Trophoblast cell (in vitro differentiated cells and primary cell): Measurements from ENCODE around the gene PTCD1.
"Not testable (repeated sequence)": the region's sequence is repeated elsewhere in the genome, so short reads cannot be mapped to it uniquely, and the experiment has no call there.

ENCODE experiments used
- DNase-seq, 2 donors: peaks; one replicate each; pipeline ENCODE4 v3.0.0-alpha.2; 2016
- H2AFZ ChIP-seq: 2 replicates; pipeline ENCODE4 v1.6.1; 2013; ENCODE audit warnings: low read length, moderate library complexity, mild to moderate bottlenecking; ENCODE audit not compliant: insufficient read depth, poor library complexity
- H2AK5ac ChIP-seq: 2 replicates; pipeline ENCODE4 v1.6.1; 2013; ENCODE audit warnings: mild to moderate bottlenecking, low read length
- H2BK120ac ChIP-seq: 2 replicates; pipeline ENCODE4 v1.6.1; 2013; ENCODE audit warnings: low read length, mild to moderate bottlenecking, moderate library complexity; ENCODE audit not compliant: insufficient read depth, poor library complexity
- H2BK12ac ChIP-seq: 2 replicates; pipeline ENCODE4 v1.6.1; 2013; ENCODE audit warnings: mild to moderate bottlenecking, low read length, moderate library complexity
- H2BK5ac ChIP-seq: 2 replicates; pipeline ENCODE4 v1.6.1; 2013; ENCODE audit warnings: low read length, low read depth, moderate library complexity, mild to moderate bottlenecking; ENCODE audit not compliant: poor library complexity
- H3K14ac ChIP-seq: 2 replicates; pipeline ENCODE4 v1.6.1; 2013; ENCODE audit warnings: mild to moderate bottlenecking, low read length
- H3K18ac ChIP-seq: 2 replicates; pipeline ENCODE4 v1.6.1; 2013; ENCODE audit warnings: mild to moderate bottlenecking, low read length
- H3K23ac ChIP-seq: 2 replicates; pipeline ENCODE4 v1.6.1; 2013; ENCODE audit warnings: low read length
- H3K27ac ChIP-seq: 2 replicates; pipeline ENCODE4 v1.5.1; 2013; ENCODE audit warnings: low read depth, mild to moderate bottlenecking, inconsistent platforms, low read length, moderate library complexity
- H3K27me3 ChIP-seq: 2 replicates; pipeline ENCODE4 v1.6.1; 2013; ENCODE audit warnings: inconsistent platforms, mild to moderate bottlenecking, low read length, moderate library complexity; ENCODE audit not compliant: insufficient read depth
- H3K36me3 ChIP-seq, 2 experiments: 1 replicate in 1 of 2; 2 replicates in 1 of 2; pipeline ENCODE4 v1.6.1; 2013; ENCODE audit warnings: low read length in 2 of 2, mild to moderate bottlenecking in 2 of 2, moderate library complexity in 1 of 2; ENCODE audit not compliant: insufficient read depth in 2 of 2, control insufficient read depth in 1 of 2
- H3K4ac ChIP-seq: 2 replicates; pipeline ENCODE4 v1.6.1; 2013; ENCODE audit warnings: low read depth, mild to moderate bottlenecking, low read length, moderate library complexity
- H3K4me1 ChIP-seq, 2 experiments: 1 replicate in 1 of 2; 2 replicates in 1 of 2; pipeline ENCODE4 v1.6.1; 2013; ENCODE audit warnings: low read length in 2 of 2, mild to moderate bottlenecking in 2 of 2, moderate library complexity in 1 of 2; ENCODE audit not compliant: insufficient read depth in 2 of 2, control insufficient read depth in 1 of 2
- H3K4me2 ChIP-seq: 2 replicates; pipeline ENCODE4 v1.6.1; 2013; ENCODE audit warnings: inconsistent platforms, mild to moderate bottlenecking, low read length, moderate library complexity
- H3K4me3 ChIP-seq: 2 replicates; pipeline ENCODE4 v1.5.1; 2013; ENCODE audit warnings: mild to moderate bottlenecking, low read depth, low read length, inconsistent platforms
- H3K79me1 ChIP-seq: one replicate; pipeline ENCODE4 v1.6.1; 2013; ENCODE audit warnings: low read length
- H3K79me2 ChIP-seq: 2 replicates; pipeline ENCODE4 v1.6.1; 2013; ENCODE audit warnings: low read length, mild to moderate bottlenecking; ENCODE audit not compliant: control insufficient read depth, insufficient read depth, poor library complexity
- H3K9ac ChIP-seq: 2 replicates; pipeline ENCODE4 v1.6.1; 2013; ENCODE audit warnings: mild to moderate bottlenecking, low read length
- H3K9me3 ChIP-seq: 2 replicates; pipeline ENCODE4 v1.6.1; 2013; ENCODE audit warnings: low read depth, mild to moderate bottlenecking, control low read depth, inconsistent platforms, low read length; ENCODE audit not compliant: insufficient read depth
- H4K12ac ChIP-seq: 2 replicates; pipeline ENCODE4 v1.6.1; 2013; ENCODE audit warnings: low read depth, mild to moderate bottlenecking, low read length, moderate library complexity
- H4K8ac ChIP-seq: 2 replicates; pipeline ENCODE4 v1.6.1; 2013; ENCODE audit warnings: low read depth, mild to moderate bottlenecking, low read length, moderate library complexity
- H4K91ac ChIP-seq: one replicate; pipeline ENCODE4 v1.6.1; 2013; ENCODE audit warnings: low read depth, mild to moderate bottlenecking, low read length, moderate library complexity
- WGBS: extraction: QIAGEN DNeasy Blood & Tissue Kit; methylation state at CpG from one replicate; pipeline ENCODE4 v1.1.7; 2013; ENCODE audit warnings: missing lambda C conversion rate; ENCODE audit not compliant: insufficient read length, insufficient coverage; ENCODE audit errors: extremely low coverage; 5-methylcytosine and 5-hydroxymethylcytosine counted together

The PTCD1 gene

DNA sequence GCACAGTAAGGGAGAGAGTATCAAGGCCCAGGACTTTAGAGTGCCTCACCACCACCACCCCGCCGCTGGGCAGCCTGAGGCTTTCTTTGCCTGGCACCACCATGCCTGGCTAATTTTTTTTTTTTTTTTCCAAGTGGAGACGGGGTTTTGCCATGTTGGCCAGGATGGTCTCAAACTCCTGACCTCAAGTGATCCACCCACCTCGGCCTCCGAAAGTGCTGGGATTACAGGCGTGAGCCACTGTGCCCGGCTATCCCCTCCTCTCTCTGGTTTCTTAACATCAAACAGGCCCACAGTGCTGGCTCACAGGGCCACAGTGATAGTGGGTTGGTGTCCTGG is 58.9 kb downstream of the PTCD1 start:
- peaks cover 9 to 11% of the 10 kb centered on the region in 2 experiments for H3K4me1 ChIP-seq
- H4K8ac ChIP-seq, H2AFZ ChIP-seq, H3K23ac ChIP-seq, H3K9me3 ChIP-seq, H3K4me3 ChIP-seq, H3K79me2 ChIP-seq, H3K27me3 ChIP-seq, H4K91ac ChIP-seq, H3K4me2 ChIP-seq, DNase-seq, H2AK5ac ChIP-seq, H3K9ac ChIP-seq: not testable (repeated sequence)
- peak overlapping the region; percentile 68 for H2BK120ac ChIP-seq
- peak overlapping the region; percentile 38 for H3K18ac ChIP-seq
- H2BK5ac ChIP-seq: peak overlapping the region; percentile 26
- WGBS: no CpG with 5 or more reads among the region's 7 CpGs
- H4K12ac ChIP-seq: peak overlapping the region; percentile 46
- H3K36me3 ChIP-seq: peaks cover 31 to 35% of the 10 kb centered on the region in 2 experiments
- peak overlapping the region; percentile 72 for H3K4ac ChIP-seq
- peaks cover 11% of the 10 kb centered on the region for H3K79me1 ChIP-seq
- H3K14ac ChIP-seq: peak overlapping the region; percentile 17
- H2BK12ac ChIP-seq: peak overlapping the region; percentile 17
- H3K27ac ChIP-seq: peak overlapping the region; percentile 50

DNA sequence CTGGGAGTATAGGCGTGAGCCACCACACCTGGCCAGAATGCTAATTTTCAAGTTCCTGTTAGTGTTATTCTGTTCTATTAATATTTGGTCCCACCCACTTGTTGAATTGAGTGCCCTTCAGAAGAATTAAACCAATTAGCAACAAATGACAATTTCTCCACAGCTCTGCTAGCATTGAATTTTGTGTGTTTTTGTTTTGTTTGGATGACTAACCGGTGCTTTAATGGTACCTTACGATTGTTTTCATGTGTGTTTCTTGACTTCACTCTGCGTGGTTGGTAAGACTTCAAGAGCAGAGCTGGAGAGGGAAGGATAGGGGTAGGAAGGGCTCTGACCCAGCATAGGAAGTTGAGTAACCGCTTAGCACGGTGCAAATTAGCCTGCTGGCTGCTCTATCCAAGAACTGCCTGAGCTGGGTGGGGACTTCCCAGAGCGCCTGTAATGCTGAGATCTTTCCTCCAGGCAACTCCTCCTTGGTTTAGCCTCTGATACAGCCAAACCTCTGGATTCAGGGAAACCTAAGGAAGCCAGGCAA is 59.5 kb downstream of the PTCD1 start:
- Histone ChIP-seq H3K79me1 (peaks cover 15% of the 10 kb centered on the region), H4K91ac (no peak overlapping the region), H3K9ac (no peak overlapping the region), H3K4me2 (no peak overlapping the region), H3K27me3 (no peaks in the 10 kb centered on the region), H4K12ac (no peak overlapping the region), H2BK12ac (no peak overlapping the region), H3K4me1 (peaks cover 9 to 11% of the 10 kb centered on the region in 2 experiments), H3K27ac (peak overlapping the region; percentile 50), H2AK5ac (no peak overlapping the region), H3K4me3 (no peak overlapping the region), H3K23ac (no peak overlapping the region), H2BK5ac (peak overlapping the region; percentile 26), H2BK120ac (no peak overlapping the region), H4K8ac (no peak overlapping the region), H3K79me2 (peaks cover 8% of the 10 kb centered on the region), H3K14ac (peak overlapping the region; percentile 2), H3K4ac (peak overlapping the region; percentile 72), H3K36me3 (peaks cover 27 to 35% of the 10 kb centered on the region in 2 experiments), H3K18ac (no peak overlapping the region), H3K9me3 (peaks cover 2% of the 10 kb centered on the region), H2AFZ (no peak overlapping the region)
- no CpG with 5 or more reads among the region's 7 CpGs for WGBS
- DNase-seq: peak; percentile 97 to 98

DNA sequence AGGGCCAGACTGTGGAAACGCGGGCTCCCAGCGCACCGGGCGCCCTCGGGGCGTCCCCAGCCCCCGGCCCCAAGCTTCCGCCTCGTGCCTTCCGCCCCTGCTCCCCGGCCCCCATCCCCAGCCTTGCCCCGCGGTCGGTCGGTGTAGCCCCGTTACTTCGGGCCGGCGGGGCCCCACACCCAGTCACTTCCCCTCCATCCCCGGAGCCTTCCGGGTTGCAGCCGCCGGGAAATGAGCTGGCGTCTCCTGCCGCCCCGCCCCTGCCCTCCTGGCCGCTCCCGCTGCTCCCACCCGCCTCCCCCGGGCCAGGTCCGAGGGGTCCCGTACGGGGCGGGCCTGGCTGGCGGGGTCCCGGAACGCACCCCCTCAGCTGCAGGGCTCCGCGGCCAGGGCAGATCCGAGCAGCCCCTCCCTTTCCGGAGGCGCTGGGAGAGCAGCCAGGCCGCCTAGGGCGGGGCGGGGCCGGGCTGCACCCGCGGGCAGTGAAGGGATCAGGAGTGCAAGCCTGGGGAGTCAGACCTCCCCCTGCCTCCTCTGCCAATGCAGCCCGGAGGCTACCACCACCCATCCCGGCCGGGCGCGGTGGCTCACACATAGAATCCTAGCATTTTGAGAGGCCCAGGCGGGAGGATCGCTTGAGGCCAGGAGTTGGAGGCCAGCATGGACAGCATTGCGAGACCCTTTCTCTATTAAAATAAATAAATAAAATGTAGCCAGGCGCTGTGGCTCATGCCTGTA is 63.4 kb downstream of the PTCD1 start:
- Histone ChIP-seq H3K79me2 (peaks cover 8% of the 10 kb centered on the region), H2BK120ac (peak overlapping the region; percentile 6), H3K14ac (peak overlapping the region; percentile 11), H3K36me3 (peaks cover 8 to 15% of the 10 kb centered on the region in 2 experiments), H2BK5ac (peak overlapping the region; percentile 11), H4K91ac (peak overlapping the region; percentile 65), H3K27me3 (no peaks in the 10 kb centered on the region), H3K9ac (peak overlapping the region; percentile 63), H2BK12ac (no peak overlapping the region), H2AFZ (no peak overlapping the region), H2AK5ac (no peak overlapping the region), H3K4ac (peak overlapping the region; percentile 77), H4K12ac (peak overlapping the region; percentile 14), H4K8ac (peak overlapping the region; percentile 68), H3K4me3 (peak overlapping the region; percentile 83), H3K23ac (no peak overlapping the region), H3K18ac (no peak overlapping the region), H3K79me1 (peaks cover 16% of the 10 kb centered on the region), H3K4me1 (peaks cover 11 to 13% of the 10 kb centered on the region in 2 experiments), H3K4me2 (peak overlapping the region; percentile 73), H3K9me3 (peaks cover 1% of the 10 kb centered on the region), H3K27ac (peak overlapping the region; percentile 59)
- DNase-seq: peak; percentile 85 to 91
- no CpG with 5 or more reads among the region's 58 CpGs for whole genome bisulfite sequencing

DNA sequence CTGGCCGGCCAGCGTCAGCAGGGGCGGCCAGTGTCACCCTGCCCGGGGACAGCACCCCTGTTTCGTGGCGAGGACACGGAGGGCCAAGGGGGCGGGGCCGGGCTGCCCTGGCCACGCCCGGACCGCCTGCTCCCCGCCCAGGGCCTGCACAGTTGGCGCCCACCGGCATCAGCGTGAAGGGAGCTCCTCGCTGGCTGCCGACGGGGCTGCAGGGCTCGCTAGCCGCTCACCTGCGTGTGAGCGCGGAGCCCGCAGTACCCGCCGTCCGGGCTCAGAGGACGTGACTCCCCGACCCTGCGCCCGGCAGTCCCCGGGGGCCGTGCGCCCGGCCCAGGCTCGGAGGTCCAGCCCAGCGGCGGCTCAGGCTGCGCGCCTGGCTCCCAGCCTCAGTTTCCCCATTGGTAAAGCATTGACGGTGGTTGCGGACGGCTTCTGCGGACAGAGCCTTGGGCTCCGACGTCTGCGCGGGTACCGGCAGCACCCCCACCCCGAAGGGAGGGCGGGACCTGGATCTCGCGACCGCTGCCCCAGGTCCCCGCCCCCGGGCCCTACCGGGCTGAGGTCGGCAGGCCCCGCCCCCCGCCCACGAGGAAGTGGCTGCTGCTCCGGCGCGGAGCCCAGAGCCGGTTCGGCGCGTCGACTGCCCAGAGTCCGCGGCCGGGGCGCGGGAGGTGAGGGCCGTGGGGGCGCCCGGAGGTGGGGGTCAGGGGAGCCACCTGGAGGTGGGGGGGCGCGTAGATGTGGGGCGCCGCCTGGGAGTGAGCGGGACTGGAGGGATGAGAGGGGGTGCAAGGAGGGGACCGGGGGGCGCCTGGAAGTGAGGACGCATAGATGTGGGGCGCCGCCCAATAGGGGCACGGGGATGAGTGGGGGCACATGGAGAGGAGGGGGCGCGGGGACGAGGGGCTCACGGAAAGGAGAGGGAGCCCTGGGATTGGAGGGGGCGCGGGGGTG is 64.2 kb downstream of the PTCD1 start, which contains the start of gene ARPC1B:
Gene ARPC1B, plus strand, starts transcription at position 620 of the 954 bp plus-strand sequence. CDS start 10,985 bp downstream, outside the sequence.
- H3K4me3 ChIP-seq: peak within 1 kb of the TSS; percentile 83
- H2BK120ac ChIP-seq: peak within 1 kb of the TSS; percentile 91
- H3K36me3 ChIP-seq: peaks cover 9 to 13% of the 10 kb centered on the region in 2 experiments
- peak within 1 kb of the TSS; percentile 87 for H4K12ac ChIP-seq
- H3K27ac ChIP-seq: peak within 1 kb of the TSS; percentile 78
- H2AFZ ChIP-seq: peak within 1 kb of the TSS; percentile 97
- H3K9me3 ChIP-seq: peaks cover 1% of the 10 kb centered on the region
- no peak within 1 kb of the TSS for H2BK12ac ChIP-seq
- peak within 1 kb of the TSS; percentile 88 for H3K4me2 ChIP-seq
- WGBS: no CpG with 5 or more reads among the region's 95 CpGs
- H3K4me1 ChIP-seq: peaks cover 3 to 6% of the 10 kb centered on the region in 2 experiments
- H3K23ac ChIP-seq: no peak within 1 kb of the TSS
- H3K9ac ChIP-seq: peak within 1 kb of the TSS; percentile 82
- peak within 1 kb of the TSS; percentile 77 for H3K4ac ChIP-seq
- H2BK5ac ChIP-seq: peak within 1 kb of the TSS; percentile 75
- peak within 1 kb of the TSS; percentile 35 for H2AK5ac ChIP-seq
- H3K18ac ChIP-seq: peak within 1 kb of the TSS; percentile 97
- peaks cover 4% of the 10 kb centered on the region for H3K79me2 ChIP-seq
- peak within 1 kb of the TSS; percentile 96 for H4K91ac ChIP-seq
- peak within 1 kb of the TSS; percentile 84 for H3K14ac ChIP-seq
- H3K27me3 ChIP-seq: no peaks in the 10 kb centered on the region
- peaks cover 8% of the 10 kb centered on the region for H3K79me1 ChIP-seq
- DNase-seq: peak; percentile 80 to 83
- peak within 1 kb of the TSS; percentile 92 for H4K8ac ChIP-seq
